Naive thymus-derived CD8-positive, alpha-beta T cell (primary cell): ENCODE measurements around the gene LRRC34. TPM values are rescaled to one million over a fixed set of nuclear protein-coding genes. Genes with fewer than 3 reads are reported as not detected.

Experiments
- ATAC-seq, 2 donors: fragments of 150-1000 bp; cut with Tn5 transposase in 1 of 2; sonication (Bioruptor Pico), chemical (Tn5 transposase) in 1 of 2; 1 replicate in 1 of 2; 2 replicates in 1 of 2; pipeline ENCODE4 v1.10.0; 2021; ENCODE audit warnings: mild to moderate bottlenecking in 2 of 2, moderate library complexity in 2 of 2
- POLR2A ChIA-PET: fragments of 350-600 bp; sonication (Branson Sonifier 250); formaldehyde crosslinking; loops from one replicate; lab custom pipeline; 2021; ENCODE audit warnings: antibody characterized with exemption; lab: Charles Lee
- DNase-seq, 10 donors: peaks; one replicate each; pipeline versions ENCODE4 v3.0.0 to v3.0.0-alpha.2; 2020 to 2022
- H3K27ac Mint-ChIP-seq, 10 donors: one replicate each; pipeline ENCODE4 v1.8.0; 2020 to 2022; ENCODE audit warnings: mild to moderate bottlenecking in 10 of 10, mixed read lengths in 10 of 10, moderate library complexity in 4 of 10, inconsistent platforms in 1 of 10
- H3K27me3 Mint-ChIP-seq, 5 donors: one replicate each; pipeline ENCODE4 v1.8.0; 2021 to 2022; ENCODE audit warnings: mixed read lengths in 5 of 5
- H3K36me3 Mint-ChIP-seq, 3 donors: one replicate each; pipeline ENCODE4 v1.8.0; 2020 to 2022; ENCODE audit warnings: mixed read lengths in 3 of 3, mild to moderate bottlenecking in 2 of 3, inconsistent platforms in 1 of 3
- H3K4me1 Mint-ChIP-seq, 4 donors: one replicate each; pipeline ENCODE4 v1.8.0; 2021 to 2022; ENCODE audit warnings: mixed read lengths in 4 of 4
- H3K4me3 Mint-ChIP-seq, 10 donors: one replicate each; pipeline ENCODE4 v1.8.0; 2020 to 2022; ENCODE audit warnings: mild to moderate bottlenecking in 10 of 10, mixed read lengths in 10 of 10, moderate library complexity in 6 of 10, inconsistent platforms in 1 of 10
- H3K9me3 Mint-ChIP-seq, 9 donors: one replicate each; pipeline ENCODE4 v1.8.0; 2020 to 2022; ENCODE audit warnings: mixed read lengths in 9 of 9, mild to moderate bottlenecking in 3 of 9, inconsistent platforms in 1 of 9, moderate library complexity in 1 of 9
- polyA plus RNA-seq, 3 donors: library from polyadenylated mRNA; unstranded; fragments of 300-500 nt; fragmentation: Illumina TruSeq; gene quantifications; one replicate each; pipeline ENCODE4 v1.2.3, GENCODE V29; 2021
- total RNA-seq, 8 experiments: library from RNA in 2 of 8; stranded (reverse) in 2 of 8; gene quantifications; one replicate each; pipeline ENCODE4 v1.2.3 and lab custom pipeline; 2021 to 2026

LRRC34 gene
- total and polyA plus RNA-seq, 5 experiments from 2014 or later = 0.29 to 1.2 (median 0.42) TPM

- POLR2A ChIA-PET = interaction anchor here (2.1 to 3.7 kb wide), 3 partner anchors 11 to 259 kb away, joined by 13 to 105 read pairs (median 36); partner anchors contain the start of genes SEC62 and TERC
- ATAC-seq = no peak
- peaks cover 24 to 61% (median 58%) of the 10 kb centered on the region in 4 donors for H3K4me1 Mint-ChIP-seq
- H3K27me3 Mint-ChIP-seq = peaks cover 0 to 3% (median 0%) of the 10 kb centered on the region in 5 donors
- peak overlapping the region; percentile 97 to 100 (median 99) for H3K27ac Mint-ChIP-seq
- peaks cover 0 to 3% (median 0%) of the 10 kb centered on the region in 9 donors for H3K9me3 Mint-ChIP-seq
- H3K4me3 Mint-ChIP-seq = peak overlapping the region; percentile 91 to 99 (median 99)
- peaks cover 0 to 52% (median 11%) of the 10 kb centered on the region in 3 donors for H3K36me3 Mint-ChIP-seq
- no peak for DNase-seq
Measured at GRCh38 chr3:169774186-169774585, 38.5 kb downstream of the LRRC34 start.

GRCh38 chr3:169772897-169773816, 39.5 kb downstream of the LRRC34 start, which contains the start of gene MYNN:
TSS of gene MYNN (plus strand) at chr3:169773396. CDS start at chr3:169774296, 900 bp downstream.
- peak within 1 kb of the TSS; percentile 91 to 99 (median 99) for H3K4me3 Mint-ChIP-seq
- peaks cover 0 to 3% (median 0%) of the 10 kb centered on the region in 5 donors for H3K27me3 Mint-ChIP-seq
- peak; percentile 83 to 95 (median 92) for DNase-seq
- POLR2A ChIA-PET = interaction anchor here (0.6 to 3.7 kb wide), 19 partner anchors 10 to 1096 kb away, joined by 3 to 105 read pairs (median 5); partner anchors contain the start of genes GPR160, LRRC34, LRRIQ4 and PHC3
- H3K4me1 Mint-ChIP-seq = peaks cover 22 to 56% (median 51%) of the 10 kb centered on the region in 4 donors
- ATAC-seq = peak; percentile 78 to 81
- H3K36me3 Mint-ChIP-seq = peaks cover 0 to 43% (median 11%) of the 10 kb centered on the region in 3 donors
- peaks cover 0 to 3% (median 0%) of the 10 kb centered on the region in 9 donors for H3K9me3 Mint-ChIP-seq
- peak within 1 kb of the TSS; percentile 97 to 100 (median 99) for H3K27ac Mint-ChIP-seq

- Mint-ChIP-seq H3K27me3 (peaks cover 0 to 3% (median 0%) of the 10 kb centered on the region in 5 donors), H3K27ac (peak overlapping the region; percentile 97 to 100 (median 99)), H3K36me3 (peaks cover 0 to 35% (median 11%) of the 10 kb centered on the region in 3 donors), H3K9me3 (peaks cover 0 to 3% (median 0%) of the 10 kb centered on the region in 9 donors), H3K4me1 (peaks cover 21 to 53% (median 48%) of the 10 kb centered on the region in 4 donors), H3K4me3 (peak overlapping the region; percentile 91 to 99 (median 99))
- peak; percentile 31 to 34 for ATAC-seq
- DNase-seq = peak in 3 of 10 donors; percentile 8 to 71 (median 63)
- POLR2A ChIA-PET = interaction anchor here (0.6 to 3.7 kb wide), 24 partner anchors 10 to 1097 kb away, joined by 3 to 105 read pairs (median 4); partner anchors contain the start of genes GPR160, LRRC34, LRRIQ4 and PHC3
Measured at GRCh38 chr3:169772305-169772896, 40.3 kb downstream of the LRRC34 start.

- Mint-ChIP-seq H3K27me3 (peaks cover 0 to 3% (median 0%) of the 10 kb centered on the region in 5 donors), H3K27ac (peak overlapping the region; percentile 97 to 100 (median 99)), H3K4me1 (peaks cover 16 to 46% (median 42%) of the 10 kb centered on the region in 4 donors), H3K36me3 (peaks cover 0 to 28% (median 10%) of the 10 kb centered on the region in 3 donors), H3K4me3 (peak overlapping the region; percentile 91 to 99 (median 99)), H3K9me3 (peaks cover 0 to 3% (median 0%) of the 10 kb centered on the region in 9 donors)
- ATAC-seq (peak; percentile 4 to 9), DNase-seq (peak; percentile 33 to 94 (median 76))
- POLR2A ChIA-PET = interaction anchor here (0.6 to 3.7 kb wide), 16 partner anchors 9 to 1098 kb away, joined by 3 to 105 read pairs (median 4); partner anchors contain the start of genes LRRC34, LRRIQ4, PRKCI and RPL22L1
Measured at GRCh38 chr3:169771497-169772304, 41.0 kb downstream of the LRRC34 start.

GRCh38 chr3:169769287-169770181, 43.2 kb downstream of the LRRC34 start, which contains the start of gene ACTRT3:
TSS of gene ACTRT3 (minus strand) at chr3:169769561. CDS start at chr3:169769520, 41 bp downstream.
- Mint-ChIP-seq H3K27ac (peak within 1 kb of the TSS in 9 of 10 donors; percentile 79 to 91 (median 87)), H3K36me3 (peaks cover 0 to 10% (median 6%) of the 10 kb centered on the region in 3 donors), H3K4me3 (peak within 1 kb of the TSS; percentile 83 to 93 (median 90)), H3K9me3 (peaks cover 0 to 10% (median 3%) of the 10 kb centered on the region in 9 donors), H3K27me3 (peaks cover 0 to 3% (median 0%) of the 10 kb centered on the region in 5 donors), H3K4me1 (peaks cover 12 to 42% (median 32%) of the 10 kb centered on the region in 4 donors)
- DNase-seq (peak; percentile 41 to 71 (median 49)), ATAC-seq (peak in 1 of 2 donors; percentile 5)
- POLR2A ChIA-PET = interaction anchor here (0.6 to 1.8 kb wide), 4 partner anchors 43 to 587 kb away, joined by 3 to 9 read pairs (median 4); partner anchors contain the start of genes LRRC34, LRRIQ4 and SEC62

- peak within 1 kb of the TSS; percentile 95 to 100 (median 98) for H3K27ac Mint-ChIP-seq
- H3K4me3 Mint-ChIP-seq = peak within 1 kb of the TSS; percentile 87 to 98 (median 96)
- POLR2A ChIA-PET = interaction anchor here (0.6 to 5.1 kb wide), 15 partner anchors 8 to 1105 kb away, joined by 3 to 105 read pairs (median 6); partner anchors contain the start of genes LRRC34, LRRIQ4, MYNN and PHC3
- ATAC-seq (peak; percentile 87 to 90), DNase-seq (peak; percentile 83 to 98 (median 94))
- peaks cover 0 to 10% (median 2%) of the 10 kb centered on the region in 9 donors for H3K9me3 Mint-ChIP-seq
- H3K36me3 Mint-ChIP-seq = no peaks in the 10 kb centered on the region
- H3K4me1 Mint-ChIP-seq = peaks cover 8 to 30% (median 29%) of the 10 kb centered on the region in 4 donors
- H3K27me3 Mint-ChIP-seq = no peaks in the 10 kb centered on the region
Measured at GRCh38 chr3:169764882-169765612, 47.7 kb downstream of the LRRC34 start, which contains the start of gene TERC. TSS of gene TERC (minus strand) at chr3:169765060.

GRCh38 chr3:169764312-169764881, 48.3 kb downstream of the LRRC34 start:
- Mint-ChIP-seq H3K9me3 (peaks cover 0 to 10% (median 2%) of the 10 kb centered on the region in 9 donors), H3K27ac (peak overlapping the region; percentile 95 to 100 (median 98)), H3K27me3 (no peaks in the 10 kb centered on the region), H3K36me3 (no peaks in the 10 kb centered on the region), H3K4me1 (peaks cover 8 to 29% (median 28%) of the 10 kb centered on the region in 4 donors), H3K4me3 (peak overlapping the region; percentile 87 to 98 (median 96))
- ATAC-seq (peak; percentile 53 to 54), DNase-seq (peak in 9 of 10 donors; percentile 43 to 81 (median 63))
- POLR2A ChIA-PET = interaction anchor here (0.6 to 5.1 kb wide), 19 partner anchors 9 to 1144 kb away, joined by 3 to 105 read pairs (median 4); partner anchors contain the start of genes EIF5A2, GPR160, LRRC34 and LRRIQ4

- Mint-ChIP-seq H3K4me3 (no peak overlapping the region), H3K36me3 (no peaks in the 10 kb centered on the region), H3K27ac (peak overlapping the region in 1 of 10 donors; percentile 45), H3K4me1 (peaks cover 10 to 39% (median 35%) of the 10 kb centered on the region in 4 donors), H3K9me3 (peaks cover 0 to 4% (median 0%) of the 10 kb centered on the region in 9 donors), H3K27me3 (no peaks in the 10 kb centered on the region)
- POLR2A ChIA-PET = interaction anchor here (5.1 kb wide), 1 partner anchor 13 kb away, joined by 105 read pairs; the partner anchor contains the start of gene MYNN
- DNase-seq (no peak), ATAC-seq (no peak)
Measured at GRCh38 chr3:169760479-169760878, 52.2 kb downstream of the LRRC34 start.

- POLR2A ChIA-PET = interaction anchor here (0.6 to 1.0 kb wide), 3 partner anchors 7 to 42 kb away, joined by 3 to 7 read pairs (median 4); partner anchors contain the start of gene MYNN
- H3K27ac Mint-ChIP-seq = peak overlapping the region in 8 of 10 donors; percentile 0 to 70 (median 26)
- H3K4me3 Mint-ChIP-seq = peak overlapping the region in 9 of 10 donors; percentile 1 to 50 (median 18)
- no peaks in the 10 kb centered on the region for H3K9me3 Mint-ChIP-seq
- H3K36me3 Mint-ChIP-seq = no peaks in the 10 kb centered on the region
- ATAC-seq = peak; percentile 35 to 58
- H3K4me1 Mint-ChIP-seq = peaks cover 7 to 32% (median 29%) of the 10 kb centered on the region in 4 donors
- peaks cover 0 to 4% (median 0%) of the 10 kb centered on the region in 5 donors for H3K27me3 Mint-ChIP-seq
- no peak for DNase-seq
Measured at GRCh38 chr3:169759256-169759655, 53.4 kb downstream of the LRRC34 start.
